Inferior parietal cortex (tissue), 1 donor: ENCODE results near the gene DDX51.

Experiments used
- DNase-seq: peaks from one replicate; pipeline ENCODE4 v3.0.0-alpha.2; 2016; ENCODE audit errors: extremely low spot score

The DDX51 gene

GRCh38 chr12:132144115-132144809 is at the start of gene DDX51, which contains the start of gene NOC4L:
DDX51 (minus strand) TSS chr12:132144319; CDS start chr12:132144296, 23 bp downstream.
NOC4L (plus strand) TSS chr12:132144457; CDS start chr12:132144489, 32 bp downstream.
- DNase-seq: peak; percentile 95

GRCh38 chr12:132191715-132192553 is 47.8 kb upstream of the DDX51 start:
- no peak for DNase-seq

GRCh38 chr12:132190834-132191500 is 46.8 kb upstream of the DDX51 start:
- DNase-seq: no peak

GRCh38 chr12:132190012-132190755 is 46.1 kb upstream of the DDX51 start:
- no peak for DNase-seq

GRCh38 chr12:132189378-132190011 is 45.4 kb upstream of the DDX51 start:
- DNase-seq: peak; percentile 57

GRCh38 chr12:132188916-132189325 is 44.8 kb upstream of the DDX51 start:
- no peak for DNase-seq

GRCh38 chr12:132188451-132188901 is 44.4 kb upstream of the DDX51 start:
- DNase-seq: no peak

GRCh38 chr12:132187646-132188450 is 43.7 kb upstream of the DDX51 start:
- DNase-seq: no peak

GRCh38 chr12:132186857-132187620 is 42.9 kb upstream of the DDX51 start:
- DNase-seq: no peak

- DNase-seq: no peak
These were observed 42.2 kb upstream of the DDX51 start for GRCh38 chr12:132186208-132186856.

GRCh38 chr12:132185705-132186104 is 41.6 kb upstream of the DDX51 start:
- DNase-seq: no peak

- no peak for DNase-seq
These were observed 38.7 kb upstream of the DDX51 start for GRCh38 chr12:132182711-132183365.

GRCh38 chr12:132182206-132182710 is 38.1 kb upstream of the DDX51 start:
- no peak for DNase-seq

GRCh38 chr12:132181570-132182200 is 37.6 kb upstream of the DDX51 start:
- DNase-seq: no peak

- no peak for DNase-seq
These were observed 36.8 kb upstream of the DDX51 start for GRCh38 chr12:132180648-132181546.
